ENCODE data around the gene GRAMD4. TPM values are rescaled to one million over a fixed set of nuclear protein-coding genes. Genes with fewer than 3 reads are reported as not detected.

The GRAMD4 gene
- total RNA-seq: 24.1 and 71.5 TPM in 2 replicates

DNA sequence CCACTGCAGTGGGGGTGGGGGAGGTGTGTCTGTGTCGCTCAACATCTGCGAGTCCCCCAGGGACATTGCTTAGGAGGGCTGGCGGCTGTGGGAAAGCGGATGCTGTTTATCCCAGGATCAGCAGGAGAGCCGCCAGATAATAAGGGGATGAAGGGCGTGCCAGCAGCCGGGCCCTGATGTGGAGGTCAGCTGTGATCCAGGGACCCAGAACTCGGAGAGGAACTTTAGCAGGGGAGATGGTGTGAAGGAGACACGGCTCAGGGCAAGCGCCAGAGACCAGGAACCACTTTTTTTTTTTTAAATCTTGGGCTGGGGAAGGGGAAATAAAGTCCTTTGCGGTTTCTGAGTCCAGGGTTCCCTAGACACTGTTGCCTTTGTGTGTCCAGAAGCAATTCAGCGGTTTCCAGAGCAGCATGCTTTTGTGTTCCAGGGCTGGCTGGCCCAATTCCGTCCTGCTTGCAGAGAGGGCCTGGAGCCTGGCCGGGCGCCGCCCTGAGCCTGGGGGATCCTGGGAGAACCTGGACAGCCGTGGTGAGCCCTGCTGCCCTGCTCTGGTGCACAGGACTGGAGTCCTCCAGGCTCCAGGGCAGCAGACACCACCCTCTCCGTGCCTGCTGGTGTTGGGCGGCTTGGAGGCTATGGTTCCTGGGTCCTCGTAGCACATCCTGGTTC, at the start of gene GRAMD4:
Gene GRAMD4 (plus strand): TSS at position 557 of the 672 bp plus-strand sequence. CDS start 6,414 bp downstream, outside the sequence.
- no peak for DNase-seq (ENCODE audit: extremely low read depth, low read depth, low spot score)

- no peak for DNase-seq (ENCODE audit: extremely low read depth, low read depth, low spot score)
These were observed 48.4 kb upstream of the GRAMD4 start for GRCh38 chr22:46571642-46572250.

GRCh38 chr22:46572911-46573780, 47.0 kb upstream of the GRAMD4 start:
- DNase-seq (ENCODE audit: extremely low read depth, low read depth, low spot score): no peak

GRCh38 chr22:46573781-46574437, 46.3 kb upstream of the GRAMD4 start:
- no peak for DNase-seq (ENCODE audit: extremely low read depth, low read depth, low spot score)

DNA sequence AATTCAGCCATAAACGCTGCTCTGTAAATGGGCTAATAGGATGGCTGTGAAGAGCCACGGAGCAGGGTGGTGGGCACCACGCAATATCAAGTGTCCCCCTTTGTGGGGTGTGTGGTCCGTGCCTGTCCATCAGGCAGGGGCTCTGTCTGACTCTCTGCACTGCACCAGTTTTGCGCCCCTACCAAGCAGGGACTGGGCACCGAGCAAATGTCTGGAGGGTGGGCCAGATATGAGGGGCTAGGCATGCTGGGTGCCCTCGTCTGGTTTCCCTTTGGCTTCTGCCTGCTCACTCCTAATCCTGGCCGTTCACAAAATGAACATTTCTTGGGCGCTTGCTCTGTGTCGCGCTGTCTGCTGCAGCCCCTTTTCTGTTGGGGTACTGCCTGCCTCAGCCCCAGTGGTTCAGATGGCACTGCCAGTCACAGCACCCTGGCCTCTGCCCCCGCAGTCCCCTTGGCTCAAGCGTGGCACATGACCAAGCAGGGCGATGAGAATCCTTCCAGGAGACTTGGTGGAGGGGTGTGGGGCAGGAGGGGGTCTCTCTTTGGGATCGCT, 45.7 kb upstream of the GRAMD4 start:
- DNase-seq (ENCODE audit: extremely low read depth, low read depth, low spot score): no peak

- no peak for DNase-seq (ENCODE audit: extremely low read depth, low read depth, low spot score)
These were observed 44.9 kb upstream of the GRAMD4 start for GRCh38 chr22:46574993-46575910.

DNA sequence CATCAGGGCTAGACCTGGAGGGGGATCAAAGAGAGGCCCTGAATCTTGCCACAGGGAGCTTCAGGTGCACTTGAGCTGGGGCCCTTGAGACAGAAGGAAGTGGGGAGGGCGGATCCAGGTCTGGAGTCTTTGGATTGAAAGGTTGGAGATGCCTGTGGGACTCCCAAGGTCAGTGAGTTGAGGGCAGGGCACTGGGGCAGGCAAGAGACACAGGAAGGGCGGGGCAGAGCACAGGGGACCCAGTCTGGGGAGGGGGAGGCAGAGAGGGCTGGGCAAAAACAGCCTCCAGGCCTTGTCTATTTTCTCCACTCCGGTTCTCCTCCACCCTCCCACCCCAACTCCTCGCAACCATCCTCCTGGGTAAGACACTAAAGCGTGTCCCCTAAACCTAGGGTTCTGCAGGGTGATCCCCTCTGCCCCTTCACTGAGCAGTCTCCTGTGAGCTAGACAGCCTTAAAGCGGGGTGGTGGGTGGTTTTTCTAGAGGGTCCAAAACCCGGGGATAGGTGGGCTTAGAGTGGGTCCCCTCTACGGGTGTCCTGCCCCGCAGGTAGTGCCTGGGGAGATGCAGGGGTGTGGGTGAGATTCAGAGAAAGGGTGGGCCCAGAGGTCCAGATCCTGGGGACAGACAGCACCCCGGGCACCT, 44.2 kb upstream of the GRAMD4 start:
- no peak for DNase-seq (ENCODE audit: extremely low read depth, low read depth, low spot score)

GRCh38 chr22:46576556-46577367, 43.4 kb upstream of the GRAMD4 start:
- DNase-seq (ENCODE audit: extremely low read depth, low read depth, low spot score): no peak

DNA sequence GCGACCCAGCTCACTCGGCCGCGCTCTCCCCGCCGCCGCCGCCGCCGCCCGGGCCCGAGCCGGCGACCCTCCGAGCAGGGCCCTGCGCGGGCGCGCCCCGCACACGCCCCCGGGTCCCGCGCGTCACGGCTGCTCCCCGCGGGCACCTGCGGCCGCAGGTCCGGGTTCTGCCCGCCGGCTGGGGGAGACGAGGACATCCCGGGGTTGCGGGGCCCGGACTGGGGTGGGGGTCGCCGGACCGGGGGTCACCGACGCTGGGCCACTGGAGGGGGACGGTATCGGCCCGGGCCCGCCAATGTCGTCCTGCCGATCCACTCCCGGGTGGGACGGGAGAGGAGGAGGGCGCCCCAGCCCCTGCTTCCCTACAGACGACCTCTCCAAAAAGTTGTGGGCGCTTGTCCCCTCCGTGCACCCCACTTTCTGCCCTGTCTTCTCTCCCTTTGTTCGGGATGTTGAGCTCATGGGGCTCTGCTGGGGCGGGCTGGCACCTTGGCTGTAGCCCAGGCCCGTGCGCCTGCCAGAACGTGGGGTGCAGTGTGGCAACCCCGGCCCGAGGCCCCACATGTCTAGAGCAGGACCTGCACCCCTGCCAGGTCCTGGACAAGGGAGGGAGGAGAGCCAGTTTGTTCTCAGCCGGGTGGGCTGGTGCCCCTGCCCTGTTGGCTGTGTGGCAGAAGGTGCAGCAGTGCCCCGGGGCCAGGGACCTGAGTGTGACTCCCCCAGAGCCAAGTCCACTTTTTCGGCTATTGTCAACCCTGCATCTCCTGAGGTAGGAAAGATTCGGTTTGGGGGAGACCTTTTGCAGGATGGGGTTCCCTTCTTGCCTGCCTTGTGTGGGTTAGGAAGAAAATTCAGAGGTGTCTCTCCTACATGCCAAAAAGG, 42.6 kb upstream of the GRAMD4 start:
- DNase-seq (ENCODE audit: extremely low read depth, low read depth, low spot score): no peak

GRCh38 chr22:46578251-46578823, 41.8 kb upstream of the GRAMD4 start:
- DNase-seq (ENCODE audit: extremely low read depth, low read depth, low spot score): no peak

DNA sequence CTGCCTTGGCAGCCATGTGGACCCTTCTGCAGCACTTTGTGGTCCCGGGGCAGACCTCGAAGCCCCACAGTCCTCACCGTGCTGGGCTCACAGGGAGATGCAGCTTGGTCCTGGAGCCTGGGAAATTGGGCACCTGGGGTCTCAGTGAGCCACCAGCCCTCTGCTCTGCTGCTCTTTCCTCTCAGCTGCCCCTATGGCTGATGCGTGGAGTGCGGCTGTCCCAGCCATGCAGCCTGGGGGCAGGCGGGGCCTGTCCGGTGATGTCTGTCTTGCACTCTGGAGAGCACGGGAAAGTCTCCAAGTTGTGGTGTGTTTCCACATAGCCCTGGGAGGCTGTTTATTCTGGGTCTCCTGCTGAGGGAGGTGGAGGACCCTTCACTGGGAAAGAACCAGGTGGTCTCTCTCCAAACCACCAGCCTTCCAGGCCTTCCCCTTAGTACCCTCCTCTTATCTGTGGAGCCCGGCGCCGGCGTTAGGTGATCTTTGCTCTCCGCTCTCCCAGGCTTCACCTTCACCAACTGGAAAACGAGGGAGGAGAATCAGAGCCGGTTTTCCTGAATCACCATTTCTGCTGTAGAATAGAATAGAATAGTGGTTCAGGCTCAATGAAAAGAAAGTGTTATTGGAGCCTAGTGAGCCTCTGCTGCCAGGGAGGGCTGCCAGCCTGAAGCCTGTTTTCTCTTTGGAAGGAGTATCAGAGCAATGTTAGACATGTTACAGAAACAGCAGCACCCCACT, 41.2 kb upstream of the GRAMD4 start:
- DNase-seq (ENCODE audit: extremely low read depth, low read depth, low spot score): no peak

GRCh38 chr22:46579751-46580449, 40.3 kb upstream of the GRAMD4 start:
- no peak for DNase-seq (ENCODE audit: extremely low read depth, low read depth, low spot score)

- no peak for DNase-seq (ENCODE audit: extremely low read depth, low read depth, low spot score)
These were observed 39.1 kb upstream of the GRAMD4 start for GRCh38 chr22:46580940-46581537.

DNA sequence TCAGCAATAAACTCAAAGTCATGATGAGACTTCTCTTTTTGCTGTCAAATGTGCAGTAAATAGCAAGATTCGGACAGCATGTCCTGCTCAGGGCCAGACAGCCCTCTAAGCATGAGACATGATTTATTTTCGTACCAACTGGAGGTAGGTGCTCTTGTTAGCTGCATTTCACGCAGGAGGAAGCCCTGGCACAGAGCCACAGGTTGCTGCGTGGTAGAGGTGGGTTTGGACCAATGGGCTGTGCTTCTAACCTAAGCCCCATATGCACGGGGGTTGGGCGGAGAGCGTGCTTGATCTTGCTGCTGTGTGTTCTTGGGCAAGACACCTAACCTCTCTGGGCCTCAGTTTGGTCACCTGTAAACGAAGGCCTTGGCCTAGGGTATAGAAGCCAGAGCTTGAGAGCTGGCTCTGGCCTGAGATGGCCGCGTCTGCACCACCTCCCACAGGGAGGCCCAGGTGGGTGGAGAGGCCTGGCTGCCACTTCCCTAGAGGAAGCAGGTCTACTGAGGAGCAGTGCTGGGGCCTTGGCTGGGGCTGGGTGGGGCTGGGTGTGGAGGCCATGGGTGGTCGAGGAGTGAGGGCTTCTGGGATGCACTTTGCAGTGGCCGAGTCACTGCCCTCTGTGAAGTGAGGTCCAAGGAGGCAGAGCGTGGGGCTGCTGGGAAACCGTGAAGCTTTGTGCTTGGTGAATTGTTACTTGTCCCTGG, 38.5 kb upstream of the GRAMD4 start:
- DNase-seq (ENCODE audit: extremely low read depth, low read depth, low spot score): no peak

Measured in glomerular endothelial cell (primary cell).